NOMO-1 treated with DMSO at 0.1 percent for 48 hours (cell line): ENCODE results near the gene ADAMTS12.
A peak's percentile ranks its signal among the peaks of the same experiment; 100 is the strongest.
"Not testable (repeated sequence)": the region's sequence is repeated elsewhere in the genome, so short reads cannot be mapped to it uniquely, and the experiment has no call there.

Experiments
- DNase-seq: peaks from one replicate; lab custom pipeline; 2025; ENCODE audit not compliant: unreplicated experiment; lab: John Stamatoyannopoulos, UW

Gene ADAMTS12

DNA sequence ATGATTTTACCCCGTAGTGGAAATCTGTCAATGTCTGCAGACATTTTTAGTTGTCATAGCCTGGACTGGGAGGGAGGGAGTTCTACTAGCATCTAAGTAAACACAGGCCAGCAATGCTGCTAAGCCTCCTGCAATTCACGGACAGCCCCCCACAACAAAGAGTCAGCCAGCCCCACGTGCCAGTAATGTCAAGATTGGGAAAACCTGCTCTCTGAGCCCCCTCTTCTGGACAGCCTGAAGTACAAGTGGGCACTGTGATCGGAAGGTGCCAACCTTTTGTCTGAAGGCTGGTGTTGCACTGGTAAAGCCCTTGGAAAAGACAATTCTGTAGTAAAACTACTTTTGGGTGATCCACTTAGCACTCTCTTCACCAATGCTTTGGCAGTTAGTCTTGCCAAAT lies 296.5 kb downstream of the ADAMTS12 start:
- no peak for DNase-seq

DNA sequence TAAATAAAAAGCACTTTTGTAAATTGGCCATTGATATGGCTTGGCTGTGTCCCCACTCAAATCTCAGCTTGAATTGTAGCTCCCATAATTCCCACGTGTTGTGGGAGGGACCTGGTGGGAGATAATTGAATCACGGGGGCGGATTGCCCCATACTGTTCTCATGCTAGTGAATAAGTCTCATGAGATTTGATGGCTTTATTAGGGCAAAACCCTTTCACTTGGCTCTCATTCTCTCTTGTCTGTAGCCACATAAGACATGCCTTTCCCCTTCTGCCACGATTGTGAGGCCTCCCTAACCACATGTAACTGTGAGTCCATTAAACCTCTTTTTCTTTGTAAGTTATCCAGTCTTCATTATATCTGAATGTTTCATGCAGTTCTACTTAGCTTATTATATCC lies 297.8 kb downstream of the ADAMTS12 start:
- no peak for DNase-seq

DNA sequence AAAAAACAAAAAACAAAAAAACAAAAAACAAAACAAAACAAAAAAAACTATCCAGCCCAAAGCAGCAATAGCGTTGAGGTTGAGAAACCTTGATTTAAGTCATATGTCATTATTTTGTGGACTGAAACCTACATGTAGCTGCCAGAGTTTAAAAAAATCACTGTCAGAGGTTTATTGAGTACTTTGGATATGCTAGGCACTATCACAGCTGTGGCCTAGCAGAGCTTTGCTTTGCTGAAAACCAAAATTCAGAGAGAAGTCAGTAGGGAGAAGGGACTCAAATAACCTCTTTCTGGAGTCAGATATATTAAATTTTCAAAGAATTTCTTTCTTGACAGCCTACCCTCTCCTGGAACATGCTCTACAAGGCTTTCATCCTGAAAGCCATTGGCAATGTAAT lies 299.5 kb downstream of the ADAMTS12 start:
- no peak for DNase-seq

DNA sequence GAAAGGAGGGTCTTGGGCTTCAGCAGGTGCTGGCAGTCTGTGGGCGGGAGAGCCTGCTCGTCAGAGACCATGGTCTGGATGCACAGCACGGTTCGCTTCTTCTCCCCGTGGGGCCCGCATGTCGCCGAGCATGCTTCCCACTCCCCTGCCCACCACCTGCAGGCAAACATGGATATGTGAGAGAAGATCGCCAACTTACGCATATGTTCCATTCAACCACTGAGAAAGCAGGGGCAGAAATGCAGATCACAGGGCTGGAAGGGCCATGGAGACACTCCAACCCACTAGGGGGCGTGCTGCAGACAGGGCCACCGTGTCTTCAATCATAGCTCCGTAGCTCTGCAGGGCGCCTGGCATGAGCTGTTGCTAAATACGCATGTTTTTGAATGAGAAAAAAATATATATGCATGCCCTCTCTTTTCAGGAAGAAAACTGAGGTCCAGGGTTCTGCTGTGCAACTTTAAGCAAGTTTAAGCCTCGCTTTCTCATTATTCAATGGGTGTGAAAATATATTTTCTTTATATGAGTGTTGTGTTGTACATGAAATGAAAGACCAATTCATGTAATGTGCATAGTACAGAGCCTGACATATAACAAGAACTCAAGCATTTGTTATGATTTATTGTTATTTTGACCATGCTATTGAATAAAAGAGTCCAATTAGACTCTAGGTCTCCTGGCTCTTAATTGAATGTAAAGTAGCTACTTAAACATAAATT lies 303.0 kb downstream of the ADAMTS12 start:
- DNase-seq: peak; percentile 64

DNA sequence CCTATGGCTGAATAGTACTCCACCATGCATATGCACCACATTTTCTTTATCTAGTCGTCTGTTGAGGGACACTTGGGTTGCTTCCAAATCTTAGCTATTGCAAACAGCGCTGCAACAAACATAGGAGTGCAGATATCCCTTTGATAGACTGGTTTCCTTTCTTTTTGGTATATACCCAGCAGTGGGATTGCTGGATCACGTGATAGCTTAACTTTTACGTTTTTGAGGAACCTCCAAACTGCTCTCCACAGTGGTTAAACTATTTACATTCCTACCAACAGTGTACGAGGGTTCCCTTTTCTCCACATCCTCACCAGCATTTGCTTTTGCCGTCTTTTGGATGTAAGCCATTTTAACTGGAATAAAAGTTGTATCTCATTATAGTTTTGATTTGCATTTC lies 308.5 kb downstream of the ADAMTS12 start:
- no peak for DNase-seq

DNA sequence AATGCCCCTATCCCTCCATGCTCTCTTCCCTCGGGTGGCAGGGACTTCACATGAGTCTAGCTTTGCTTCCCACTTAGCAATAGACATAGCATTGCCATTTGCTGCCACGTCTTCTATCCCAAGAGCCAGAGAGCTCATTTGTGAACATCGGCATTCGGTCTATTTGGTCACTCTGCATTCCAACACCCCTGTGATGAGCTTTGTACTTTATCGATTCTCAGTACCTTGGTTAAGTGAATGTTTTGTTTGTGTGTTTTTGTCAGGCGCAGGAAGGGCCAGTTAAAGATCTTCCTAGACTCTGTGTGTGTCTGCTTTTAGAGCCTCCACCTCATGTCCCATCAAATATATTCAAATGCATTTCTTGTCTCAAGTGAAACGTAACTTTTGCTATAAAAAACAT lies 309.4 kb downstream of the ADAMTS12 start:
- DNase-seq: no peak

DNA sequence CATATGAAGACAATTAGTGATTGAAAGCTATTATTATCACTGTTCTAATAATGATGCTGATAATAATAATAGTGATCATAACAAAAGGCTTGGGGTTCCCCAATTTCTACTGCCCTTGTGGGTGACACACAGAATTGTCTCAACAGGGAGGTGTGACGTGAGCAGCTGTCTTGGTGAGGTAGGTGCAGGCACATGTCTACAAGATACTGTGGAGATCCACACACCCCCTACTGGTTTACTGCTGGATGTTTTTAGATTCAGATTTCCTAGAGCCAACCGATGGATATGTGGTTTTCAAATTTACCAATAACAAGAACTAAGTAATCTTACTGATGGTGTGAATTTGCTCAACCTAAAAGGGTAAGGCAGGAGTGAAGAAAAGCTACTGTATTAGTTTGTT lies 312.0 kb downstream of the ADAMTS12 start:
- DNase-seq: no peak

DNA sequence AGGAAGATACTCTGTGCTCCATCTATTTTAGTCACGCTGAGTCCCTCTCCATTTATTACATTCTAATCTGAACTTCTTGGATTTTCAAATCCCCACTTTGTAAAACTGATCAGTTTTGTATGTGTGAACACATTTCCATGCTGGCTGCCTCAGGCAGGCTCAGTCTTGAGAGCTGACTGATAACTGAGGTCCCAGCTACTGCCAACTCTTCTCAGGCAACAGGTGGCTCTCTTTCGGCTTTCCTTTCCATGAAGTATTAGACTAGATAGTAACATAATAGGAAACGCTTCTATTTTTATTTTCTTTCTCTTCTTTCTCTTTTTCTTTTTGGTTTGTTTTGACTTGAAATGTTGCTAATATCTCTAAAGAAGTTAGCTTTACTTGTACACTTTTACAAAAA lies 312.6 kb downstream of the ADAMTS12 start:
- DNase-seq: no peak

DNA sequence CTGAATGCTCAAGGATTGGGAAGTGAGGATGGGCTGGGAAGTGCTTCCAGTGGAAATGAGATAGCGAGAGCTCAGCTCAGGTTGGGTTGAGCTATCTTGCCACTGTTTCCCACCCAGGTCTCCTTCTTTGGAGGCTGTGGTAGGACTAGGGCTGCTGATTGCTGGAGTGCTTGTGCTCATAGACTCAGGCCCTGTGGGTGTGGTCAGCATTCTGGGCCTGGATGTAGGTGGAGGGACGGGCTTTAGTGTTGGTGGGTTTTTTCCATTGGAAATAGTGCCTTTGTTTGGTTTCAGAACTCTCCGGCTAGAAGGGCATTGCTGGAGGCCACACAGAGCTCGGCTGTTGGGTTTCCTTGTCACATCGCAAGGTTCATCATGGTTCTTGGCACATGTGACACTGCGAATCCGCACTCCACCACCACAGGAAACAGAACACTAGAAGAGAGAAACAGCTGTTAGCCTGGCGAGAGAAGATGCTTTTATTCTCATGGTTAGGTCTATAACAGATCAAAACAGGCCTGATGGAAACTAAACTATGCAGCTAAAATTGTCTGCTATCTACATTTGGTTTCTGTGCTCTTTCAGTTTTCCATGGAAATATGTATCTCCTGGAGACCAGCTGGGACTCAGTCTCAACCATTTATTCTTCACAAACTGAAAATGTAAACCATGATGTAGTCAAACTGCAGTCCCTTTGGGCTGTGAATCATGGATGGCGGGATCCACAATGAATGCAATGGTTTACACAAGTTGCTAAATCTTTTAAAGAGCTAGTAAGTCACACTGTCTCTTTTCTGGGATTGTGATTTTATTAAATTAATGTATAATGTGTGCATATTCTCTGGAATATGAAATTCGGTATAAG lies 314.8 kb downstream of the ADAMTS12 start:
- DNase-seq: no peak

DNA sequence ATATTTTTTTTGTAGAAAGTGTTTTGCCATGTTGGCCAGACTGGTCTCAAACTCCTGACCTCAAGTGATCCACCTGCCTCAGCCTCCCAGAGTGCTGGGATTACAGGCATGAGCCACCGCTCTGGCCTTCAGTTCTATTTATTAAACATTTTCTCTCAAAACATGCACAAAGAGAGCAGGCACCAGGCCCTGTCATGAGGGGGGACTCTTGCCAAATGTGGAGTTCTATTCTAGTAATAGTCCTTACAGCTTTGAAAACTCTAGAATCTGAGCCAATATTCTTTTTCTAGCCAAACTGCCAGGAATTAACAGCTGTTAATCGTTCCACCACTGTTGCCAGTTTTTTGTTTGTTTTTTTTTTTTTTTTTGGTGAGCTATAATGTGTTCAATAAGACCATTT lies 326.5 kb downstream of the ADAMTS12 start:
- no peak for DNase-seq

DNA sequence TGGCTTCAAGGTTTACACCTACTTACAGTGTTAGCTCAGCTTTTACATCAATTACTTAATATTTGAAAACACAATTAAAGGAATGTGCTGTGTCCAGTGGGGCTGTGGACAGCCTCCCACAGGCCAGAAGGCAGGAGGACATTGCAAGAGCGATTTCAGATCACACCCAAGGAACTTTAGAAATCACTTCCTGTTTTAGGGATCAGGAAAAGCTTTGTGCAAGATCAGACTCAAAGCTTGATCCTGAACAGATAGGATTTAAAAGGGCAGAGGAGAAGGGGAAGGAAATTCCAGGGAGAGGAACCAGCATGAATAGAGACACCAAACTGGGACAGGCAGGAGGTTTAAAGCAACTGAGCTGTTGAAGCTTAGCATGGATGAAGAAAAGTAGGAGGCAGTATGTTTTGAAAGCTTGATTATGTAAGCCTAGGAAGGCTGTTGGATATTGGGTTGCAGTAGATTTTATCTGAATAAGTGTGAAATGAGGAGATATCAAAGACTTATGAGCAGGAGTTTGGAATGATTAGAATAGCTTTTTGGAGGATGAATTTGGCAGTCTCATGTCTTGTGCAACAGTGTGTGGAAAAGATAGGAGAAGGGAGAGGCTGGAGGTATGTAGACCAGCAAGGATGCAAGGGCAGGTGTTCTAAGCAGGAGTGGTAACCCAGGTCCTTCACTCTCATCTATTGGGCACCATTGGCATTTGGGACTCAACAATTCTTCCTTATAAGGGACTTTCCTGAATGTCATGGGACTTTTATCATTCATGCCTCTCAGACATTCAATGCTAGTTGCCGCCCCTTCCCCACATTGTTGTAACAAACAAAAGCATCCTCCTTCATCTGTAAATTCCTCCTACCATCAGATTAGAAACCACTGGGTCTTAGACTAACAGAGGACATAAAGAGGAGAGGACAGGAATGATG lies 327.5 kb downstream of the ADAMTS12 start:
- DNase-seq: no peak

DNA sequence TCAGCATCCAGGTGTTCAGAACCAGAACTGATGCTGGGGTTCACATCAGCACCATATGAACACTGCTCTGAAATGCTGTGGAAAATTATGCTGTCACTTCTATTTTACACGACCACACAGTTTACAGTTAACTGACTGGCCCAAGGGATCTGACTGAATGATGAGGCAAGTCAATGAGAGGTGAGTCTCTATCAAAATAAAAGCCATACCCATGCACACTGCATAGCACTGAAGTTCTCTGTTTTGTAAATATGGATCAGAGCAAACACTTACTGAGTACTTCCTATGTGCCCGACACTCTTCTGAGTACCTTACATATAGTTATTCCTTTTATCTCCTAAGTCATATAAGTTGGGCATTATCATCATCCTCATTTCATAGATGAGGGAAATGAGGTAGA lies 328.3 kb downstream of the ADAMTS12 start:
- DNase-seq: no peak

DNA sequence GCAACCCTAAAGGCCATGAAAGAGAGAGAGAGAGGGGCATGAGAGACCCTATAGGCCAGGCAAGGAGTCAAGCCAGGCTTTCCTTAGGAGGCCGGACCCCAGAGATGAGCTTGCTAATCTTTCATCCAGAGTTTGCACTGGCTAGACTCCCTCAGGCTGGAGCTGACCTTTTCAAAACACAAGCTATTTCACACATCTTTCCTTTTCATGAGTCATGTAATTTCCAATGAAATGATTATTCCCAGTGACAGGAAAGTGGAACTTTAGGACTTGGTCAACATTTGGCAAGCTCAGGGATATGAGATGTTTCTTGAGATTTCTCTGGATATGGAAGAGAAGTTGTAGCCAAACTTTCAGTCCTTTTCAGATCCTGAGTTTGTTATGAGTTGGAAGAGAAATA lies 333.3 kb downstream of the ADAMTS12 start:
- DNase-seq: no peak

DNA sequence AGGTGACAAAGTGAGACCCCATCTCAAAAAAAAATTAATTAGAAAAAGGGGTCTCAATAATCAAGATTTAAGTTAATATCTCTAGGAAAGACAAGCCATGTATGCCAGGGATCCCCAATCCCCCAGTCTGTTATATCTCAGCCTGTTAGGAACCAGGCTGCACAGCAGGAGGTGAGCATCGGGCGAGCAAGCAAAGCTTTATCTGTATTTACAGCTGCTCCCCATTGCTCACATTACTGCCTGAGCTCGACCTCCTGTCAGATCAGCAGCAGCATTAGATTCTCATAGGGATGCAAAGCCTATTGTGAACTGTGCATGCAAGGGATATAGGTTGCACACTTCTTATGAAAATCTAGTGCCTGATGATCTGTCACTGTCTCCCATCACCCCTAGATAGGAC lies 334.2 kb downstream of the ADAMTS12 start:
- no peak for DNase-seq

DNA sequence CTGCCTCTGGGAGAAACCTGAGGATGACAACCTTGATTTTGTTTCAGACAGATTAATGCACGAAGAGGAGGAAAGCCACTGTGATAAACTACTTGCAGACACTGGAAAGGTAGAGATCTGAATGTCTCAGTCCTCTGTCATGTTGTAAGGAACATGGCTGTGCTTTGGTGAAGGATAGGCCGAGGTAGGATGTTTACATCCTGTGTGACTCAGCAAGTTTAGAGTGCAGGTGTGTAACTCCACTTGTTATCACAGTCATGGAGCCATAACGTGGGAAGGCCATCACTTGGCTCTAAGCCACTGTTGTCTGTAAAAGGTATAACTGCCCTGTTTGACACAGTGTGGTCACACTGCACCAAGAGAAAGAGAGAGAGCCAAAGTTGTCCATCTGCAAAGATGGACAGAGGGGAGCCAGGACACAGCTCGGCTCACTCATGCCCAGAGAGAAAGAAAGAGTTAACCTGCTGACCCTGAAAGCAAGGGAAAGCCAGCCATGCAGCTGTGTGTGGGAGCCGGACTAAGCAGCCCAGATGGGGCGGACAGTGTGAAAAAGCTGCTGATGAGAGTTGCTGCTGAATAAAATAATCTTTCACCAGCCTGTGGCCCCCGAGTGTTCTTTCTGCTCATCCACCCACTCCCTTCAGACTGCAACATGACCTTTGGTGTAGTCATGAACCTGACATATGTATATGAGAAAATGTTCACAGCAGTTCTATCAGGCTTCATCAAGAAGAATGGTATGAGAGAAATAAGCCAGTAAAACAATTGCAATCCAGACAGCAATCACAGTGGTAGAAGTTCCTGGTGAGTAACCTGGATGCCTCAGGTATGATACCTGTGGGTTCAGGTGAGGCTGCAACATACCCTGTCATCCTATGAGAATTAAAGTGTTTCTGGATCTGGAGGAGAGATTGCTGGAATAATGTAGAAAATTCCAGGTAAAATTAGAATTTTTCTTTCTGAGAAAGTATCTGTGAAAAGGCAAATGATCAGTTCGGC lies 335.2 kb downstream of the ADAMTS12 start:
- DNase-seq: no peak

DNA sequence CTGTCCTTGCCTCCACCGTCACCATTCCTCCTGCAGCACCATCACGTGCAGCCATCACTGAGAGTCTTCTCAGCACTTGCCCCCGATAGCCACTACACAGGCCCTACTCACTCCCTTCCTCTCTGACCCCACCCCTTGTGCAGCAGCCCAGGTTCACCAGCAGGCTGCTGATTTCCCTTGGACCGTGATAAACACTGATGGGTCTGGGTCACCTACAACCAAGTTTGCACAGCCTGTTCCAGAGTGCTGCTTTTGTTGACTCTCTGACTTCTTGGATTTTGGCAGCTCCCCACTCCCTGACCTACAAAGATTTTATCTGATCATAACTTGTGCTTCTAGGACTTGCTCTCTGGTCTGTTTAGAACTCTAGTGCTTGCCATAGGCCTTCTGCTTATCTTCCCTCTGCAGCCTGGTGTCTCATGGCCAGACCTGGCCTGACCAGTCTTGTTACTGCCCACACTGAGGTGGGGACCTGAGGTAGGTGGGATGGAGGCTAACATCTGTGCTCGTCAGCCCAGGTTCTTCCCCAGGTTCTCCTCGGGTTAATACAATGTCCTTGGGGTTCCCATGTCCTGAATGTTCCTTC lies 341.7 kb downstream of the ADAMTS12 start:
- DNase-seq: no peak

DNA sequence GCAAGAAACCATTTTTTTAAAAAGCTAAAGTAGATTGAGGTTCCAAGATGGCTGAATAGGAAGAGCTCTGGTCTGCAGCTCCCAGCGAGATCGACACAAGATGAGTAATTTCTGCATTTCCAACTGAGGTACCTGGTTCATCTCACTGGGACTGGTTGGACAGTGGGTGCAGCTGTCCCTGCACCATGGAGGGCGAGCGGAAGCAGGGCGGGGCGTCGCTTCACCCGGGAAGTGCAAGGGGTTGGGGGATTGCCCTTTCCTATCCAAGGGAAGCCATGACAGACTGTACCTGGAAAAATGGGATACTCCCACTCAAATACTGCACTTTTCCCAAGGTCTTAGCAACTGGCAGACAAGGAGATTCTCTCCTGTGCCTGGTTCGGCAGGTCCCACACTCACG lies 352.0 kb downstream of the ADAMTS12 start:
- not testable (repeated sequence) for DNase-seq

DNA sequence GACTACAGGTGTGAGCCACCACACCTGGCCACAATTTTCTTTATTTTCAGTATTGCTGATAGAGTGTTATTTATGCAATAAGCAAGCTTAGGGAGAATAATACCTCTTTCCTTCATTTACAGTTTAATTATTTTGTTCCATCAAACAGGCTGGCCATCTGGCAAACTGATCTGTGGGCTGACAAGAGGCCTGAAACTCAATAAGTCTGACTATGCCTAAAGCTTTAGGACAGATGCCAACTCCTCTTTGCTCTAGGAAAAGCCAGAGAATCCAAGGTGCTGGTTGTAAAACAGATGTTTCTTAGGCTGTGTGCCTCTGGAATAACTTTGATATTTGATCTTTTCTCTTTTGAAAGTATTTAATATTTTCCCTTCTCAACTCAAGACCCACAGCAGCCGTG lies 352.6 kb downstream of the ADAMTS12 start:
- no peak for DNase-seq

DNA sequence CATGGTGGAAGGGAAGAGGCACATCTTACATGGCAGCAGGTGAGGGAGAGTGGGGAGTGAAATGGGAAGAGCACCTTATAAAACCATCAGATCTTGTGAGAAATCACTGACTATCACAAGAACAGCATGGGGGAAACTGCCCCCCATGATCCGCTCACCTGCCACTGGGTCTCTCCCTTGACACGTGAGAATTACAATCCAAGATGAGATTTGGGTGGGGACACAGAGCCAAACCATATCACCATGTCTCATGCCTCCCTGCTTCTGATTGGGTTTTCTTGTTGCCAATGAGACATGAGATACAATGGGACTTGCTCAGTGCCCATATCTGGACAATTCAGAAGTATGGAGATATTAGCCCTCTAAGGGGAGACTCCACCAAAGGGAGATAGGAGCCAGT lies 353.6 kb downstream of the ADAMTS12 start:
- no peak for DNase-seq

DNA sequence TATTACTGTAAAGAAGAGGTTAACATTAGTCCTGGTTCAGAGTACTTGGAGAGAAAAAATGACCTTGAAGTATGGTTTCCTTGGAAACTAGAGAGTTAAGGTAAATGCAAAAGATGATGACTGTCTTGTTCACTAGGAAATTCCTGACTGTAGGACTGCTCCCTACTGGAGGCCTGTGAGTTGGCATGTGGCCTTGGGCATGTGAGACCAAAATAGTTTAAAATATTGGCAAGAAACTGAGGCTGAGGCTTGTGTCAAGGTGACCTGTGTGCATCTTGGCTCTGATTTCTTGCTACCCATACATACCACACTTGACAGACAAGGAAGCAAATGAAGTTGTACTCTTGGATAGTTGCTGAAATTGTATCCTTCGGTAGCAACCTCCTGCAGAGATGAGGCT lies 354.6 kb downstream of the ADAMTS12 start:
- no peak for DNase-seq
